ENCODE results near the gene GFRA1. TPM values are rescaled to one million over a fixed set of nuclear protein-coding genes. Genes with fewer than 3 reads are reported as not detected.

GFRA1 gene
- polyA plus RNA-seq, 2 of the 4 experiments (the other 2 are of a cell fraction), result 4.0 to 9.5 TPM

DNA sequence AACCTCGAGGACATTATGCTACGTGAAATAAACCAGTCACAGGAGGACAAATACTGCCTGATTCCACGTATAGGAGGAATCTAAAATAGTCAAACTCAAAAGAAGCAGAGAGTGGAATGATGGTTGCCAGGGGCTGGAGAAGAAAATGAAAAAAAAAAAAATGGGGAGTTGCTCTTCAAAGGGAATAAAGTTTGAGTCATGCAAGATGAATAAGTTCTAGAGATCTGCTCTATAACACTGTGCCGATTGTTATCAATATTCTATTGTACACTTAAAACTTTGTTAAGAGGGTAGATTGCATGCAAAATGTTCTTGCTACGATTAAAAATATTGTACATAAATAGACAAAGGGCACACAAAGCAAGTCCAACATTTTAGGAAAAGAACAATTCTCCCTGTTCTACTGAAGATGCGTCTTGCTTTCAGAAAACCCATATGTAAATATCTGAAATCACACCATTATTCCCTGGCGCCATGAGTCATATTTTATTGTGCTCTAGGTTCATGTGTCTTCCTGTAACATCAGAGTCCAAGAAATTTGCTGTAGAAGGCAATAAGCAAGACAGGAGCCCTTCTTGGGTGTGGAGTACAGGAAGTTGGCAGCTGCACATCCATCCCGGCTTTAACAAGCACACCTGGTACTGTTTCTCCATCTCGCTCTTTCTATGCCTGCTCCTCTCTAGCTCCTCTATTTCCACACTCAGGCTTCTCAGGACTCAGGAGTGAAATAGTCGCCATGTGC lies 145.9 kb downstream of the GFRA1 start:
- FAIRE-seq (no peak), DNase-seq (ENCODE audit: low read depth in 1 of 2, low spot score in 1 of 2) (no peak), ATAC-seq (no peak)
- Histone ChIP-seq H3K9me3 (peaks cover 4% of the 10 kb centered on the region; the same call in 1 of the 3 replicates), H3K4me1 (no peaks in the 10 kb centered on the region), H3K4me3 (no peak overlapping the region), H3K4me2 (no peak overlapping the region), H3K27ac (no peak overlapping the region)
- 62% methylated on average over 10 of the region's 10 CpGs for WGBS (ENCODE audit: missing lambda C conversion rate)
- POLR2A ChIA-PET, result no interaction called here
- CTCF ChIA-PET, result no interaction called here
- no peak for TF ChIP-seq CHD4 (IDR thresholded peaks at IDR 0.05; ENCODE audit: borderline replicate concordance)
- TF ChIP-seq MAFK (IDR thresholded peaks at IDR 0.05; ENCODE audit: partially characterized antibody), result no peak

- WGBS (ENCODE audit: missing lambda C conversion rate), result 53% methylated on average over 2 of the region's 3 CpGs
- no peak overlapping the region for H3K27ac ChIP-seq
- no peaks in the 10 kb centered on the region for H3K4me1 ChIP-seq
- DNase-seq (ENCODE audit: low read depth in 1 of 2, low spot score in 1 of 2), result no peak
- FAIRE-seq, result no peak
- peaks cover 4% of the 10 kb centered on the region; the same call in 1 of the 3 replicates for H3K9me3 ChIP-seq
- ATAC-seq, result no peak
- H3K4me2 ChIP-seq, result no peak overlapping the region
- TF ChIP-seq PBX3 (IDR thresholded peaks at IDR 0.05) (no peak), CHD2 (IDR thresholded peaks at IDR 0.05; ENCODE audit: low read length, partially characterized antibody) (no peak), EP300 (IDR thresholded peaks at IDR 0.05) (no peak), FOSB (CRISPR knock-in tag; IDR thresholded peaks at IDR 0.05) (no peak), CTCF (IDR thresholded peaks at IDR 0.05) (no peak)
- TF ChIP-seq, protein P1, sequence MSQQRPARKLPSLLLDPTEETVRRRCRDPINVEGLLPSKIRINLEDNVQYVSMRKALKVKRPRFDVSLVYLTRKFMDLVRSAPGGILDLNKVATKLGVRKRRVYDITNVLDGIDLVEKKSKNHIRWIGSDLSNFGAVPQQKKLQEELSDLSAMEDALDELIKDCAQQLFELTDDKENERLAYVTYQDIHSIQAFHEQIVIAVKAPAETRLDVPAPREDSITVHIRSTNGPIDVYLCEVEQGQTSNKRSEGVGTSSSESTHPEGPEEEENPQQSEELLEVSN (IDR thresholded peaks at IDR 0.05; ENCODE audit: borderline replicate concordance, low read depth), result no peak
- TF ChIP-seq, protein P2, sequence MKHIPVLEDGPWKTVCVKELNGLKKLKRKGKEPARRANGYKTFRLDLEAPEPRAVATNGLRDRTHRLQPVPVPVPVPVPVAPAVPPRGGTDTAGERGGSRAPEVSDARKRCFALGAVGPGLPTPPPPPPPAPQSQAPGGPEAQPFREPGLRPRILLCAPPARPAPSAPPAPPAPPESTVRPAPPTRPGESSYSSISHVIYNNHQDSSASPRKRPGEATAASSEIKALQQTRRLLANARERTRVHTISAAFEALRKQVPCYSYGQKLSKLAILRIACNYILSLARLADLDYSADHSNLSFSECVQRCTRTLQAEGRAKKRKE (CRISPR knock-in tag; IDR thresholded peaks at IDR 0.05; ENCODE audit: low read depth), result no peak
- POLR2A ChIA-PET, result no interaction called here
- CTCF ChIA-PET, result no interaction called here
- H3K4me3 ChIP-seq, result no peak overlapping the region
These were observed 146.8 kb downstream of the GFRA1 start for GRCh38 chr10:116126239-116126638.

GRCh38 chr10:116125180-116125579 lies 147.8 kb downstream of the GFRA1 start:
- POLR2A ChIA-PET, result no interaction called here
- no peaks in the 10 kb centered on the region for H3K4me1 ChIP-seq
- FAIRE-seq (no peak), ATAC-seq (no peak), DNase-seq (ENCODE audit: low read depth in 1 of 2, low spot score in 1 of 2) (no peak)
- peaks cover 4% of the 10 kb centered on the region; the same call in 1 of the 3 replicates for H3K9me3 ChIP-seq
- no peak overlapping the region for H3K27ac ChIP-seq
- H3K4me3 ChIP-seq, result no peak overlapping the region
- no peak overlapping the region for H3K4me2 ChIP-seq
- TF ChIP-seq CEBPB (IDR thresholded peaks at IDR 0.05) (no peak), HOXA7 (CRISPR knock-in tag; IDR thresholded peaks at IDR 0.05) (no peak), JUNB (IDR thresholded peaks at IDR 0.05) (no peak), EHF (CRISPR knock-in tag; IDR thresholded peaks at IDR 0.05) (no peak), PHF8 (IDR thresholded peaks at IDR 0.05; ENCODE audit: borderline replicate concordance, low read depth) (no peak), RAD21 (conservative IDR thresholded peaks at IDR 0.05 in 1 of 2, IDR thresholded peaks at IDR 0.05 in 1 of 2) (no peak)
- 43% methylated on average over 4 of the region's 19 CpGs for WGBS (ENCODE audit: missing lambda C conversion rate)
- CTCF ChIA-PET, result no interaction called here
